Calu3 (cell line): ENCODE measurements around the gene NDUFV2. TPM values are rescaled to one million over a fixed set of nuclear protein-coding genes. Genes with fewer than 3 reads are reported as not detected.
A peak's percentile ranks its signal among the peaks of the same experiment; 100 is the strongest.

Source experiments
- BruUV-seq: library from RNA; stranded (reverse); fragments of 400-500 nt; replicated peaks from 2 replicates; lab custom pipeline; 2021; lab: Mats Ljungman, UMichigan
- CTCF ChIA-PET: fragments of 300-600 bp; sonication (Branson Sonifier 250); formaldehyde crosslinking; loops from one replicate; lab custom pipeline; 2022; ENCODE audit warnings: antibody characterized with exemption; lab: Charles Lee
- DNase-seq: peaks from one replicate; pipeline ENCODE4 v3.0.0; 2022
- H3K27ac Mint-ChIP-seq: one replicate; pipeline ENCODE4 v1.8.0; 2022; ENCODE audit warnings: mixed read lengths; ENCODE audit not compliant: unreplicated experiment
- H3K27me3 Mint-ChIP-seq: one replicate; pipeline ENCODE4 v1.8.0; 2022; ENCODE audit warnings: mixed read lengths; ENCODE audit not compliant: unreplicated experiment
- H3K36me3 Mint-ChIP-seq: one replicate; pipeline ENCODE4 v1.8.0; 2022; ENCODE audit warnings: mild to moderate bottlenecking, moderate library complexity, mixed read lengths; ENCODE audit not compliant: insufficient read depth, unreplicated experiment
- H3K4me1 Mint-ChIP-seq: one replicate; pipeline ENCODE4 v1.8.0; 2022; ENCODE audit warnings: mild to moderate bottlenecking, low read depth, mixed read lengths; ENCODE audit not compliant: unreplicated experiment
- H3K4me3 Mint-ChIP-seq: one replicate; pipeline ENCODE4 v1.8.0; 2022; ENCODE audit warnings: mild to moderate bottlenecking, low read depth, moderate library complexity, mixed read lengths; ENCODE audit not compliant: unreplicated experiment
- H3K9me3 Mint-ChIP-seq: one replicate; pipeline ENCODE4 v1.8.0; 2022; ENCODE audit warnings: low read depth, mixed read lengths; ENCODE audit not compliant: unreplicated experiment
- CTCF ChIP-seq: fragments of 200-600 bp; IDR thresholded peaks from one replicate; pipeline ENCODE4 v1.8.0; 2022; ENCODE audit warnings: antibody characterized with exemption; ENCODE audit not compliant: unreplicated experiment
- intact Hi-C: fragments of 100-400 bp; cut with micrococcal nuclease; formaldehyde crosslinking; loops from one replicate; pipeline ENCODE4 v1.10.0; 2022; ENCODE audit not compliant: unreplicated experiment
- total RNA-seq: library from RNA; stranded (reverse); gene quantifications from 2 replicates; pipeline ENCODE4 v1.2.3, GENCODE V29; 2022

Gene NDUFV2
- total RNA-seq, 1 experiment from 2014 or later = 199 TPM

- Mint-ChIP-seq H3K27ac (no peak overlapping the region), H3K4me3 (peak overlapping the region; percentile 79), H3K4me1 (peaks cover 50% of the 10 kb centered on the region), H3K27me3 (no peaks in the 10 kb centered on the region), H3K36me3 (peaks cover 38% of the 10 kb centered on the region), H3K9me3 (no peaks in the 10 kb centered on the region)
- intact Hi-C loops = no loop called here
- BruUV-seq = no TSS peak
- no peak for DNase-seq
- CTCF ChIA-PET = no interaction called here
- TF ChIP-seq CTCF = no peak
These were observed 4.5 kb downstream of the NDUFV2 start for GRCh38 chr18:9106800-9107584.

- Mint-ChIP-seq H3K9me3 (no peaks in the 10 kb centered on the region), H3K27me3 (no peaks in the 10 kb centered on the region), H3K27ac (no peak overlapping the region), H3K4me3 (no peak overlapping the region), H3K36me3 (peaks cover 19% of the 10 kb centered on the region), H3K4me1 (peaks cover 60% of the 10 kb centered on the region)
- no TSS peak for BruUV-seq
- no peak for DNase-seq
- TF ChIP-seq CTCF = no peak
- intact Hi-C loops = no loop called here
- CTCF ChIA-PET = interaction anchor here (1.3 kb wide), 1 partner anchor 19 kb away, joined by 4 read pairs; no protein-coding TSS in a partner anchor
These were observed 6.4 kb downstream of the NDUFV2 start for GRCh38 chr18:9108911-9109310.

DNA sequence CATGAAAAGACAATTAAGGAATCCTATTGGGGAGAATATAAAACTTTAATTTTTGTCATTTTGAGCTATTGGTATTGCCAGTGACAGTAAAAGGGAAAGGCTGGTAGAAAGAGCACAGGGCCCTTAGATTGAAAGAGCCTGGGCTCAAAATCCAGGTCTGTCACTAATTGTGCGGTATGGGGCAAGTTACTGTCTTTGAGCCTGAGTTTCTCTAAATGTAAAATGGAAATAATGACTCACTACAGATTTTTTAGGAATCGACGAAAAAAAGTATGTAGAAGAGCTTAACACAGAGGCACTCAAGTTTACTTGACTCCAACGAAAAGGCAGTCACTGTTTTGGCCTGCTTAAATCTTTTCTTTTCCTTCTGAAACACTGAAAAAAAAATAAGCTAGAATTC is 7.0 kb downstream of the NDUFV2 start:
- no peaks in the 10 kb centered on the region for H3K27me3 Mint-ChIP-seq
- H3K4me3 Mint-ChIP-seq = no peak overlapping the region
- no TSS peak for BruUV-seq
- no peak overlapping the region for H3K27ac Mint-ChIP-seq
- no peak for TF ChIP-seq CTCF
- no peaks in the 10 kb centered on the region for H3K9me3 Mint-ChIP-seq
- CTCF ChIA-PET = interaction anchor here (0.7 to 1.3 kb wide), 2 partner anchors 16 to 19 kb away, joined by 3 to 4 read pairs; no protein-coding TSS in a partner anchor
- peaks cover 16% of the 10 kb centered on the region for H3K36me3 Mint-ChIP-seq
- DNase-seq = no peak
- H3K4me1 Mint-ChIP-seq = peaks cover 55% of the 10 kb centered on the region
- intact Hi-C loops = no loop called here

DNA sequence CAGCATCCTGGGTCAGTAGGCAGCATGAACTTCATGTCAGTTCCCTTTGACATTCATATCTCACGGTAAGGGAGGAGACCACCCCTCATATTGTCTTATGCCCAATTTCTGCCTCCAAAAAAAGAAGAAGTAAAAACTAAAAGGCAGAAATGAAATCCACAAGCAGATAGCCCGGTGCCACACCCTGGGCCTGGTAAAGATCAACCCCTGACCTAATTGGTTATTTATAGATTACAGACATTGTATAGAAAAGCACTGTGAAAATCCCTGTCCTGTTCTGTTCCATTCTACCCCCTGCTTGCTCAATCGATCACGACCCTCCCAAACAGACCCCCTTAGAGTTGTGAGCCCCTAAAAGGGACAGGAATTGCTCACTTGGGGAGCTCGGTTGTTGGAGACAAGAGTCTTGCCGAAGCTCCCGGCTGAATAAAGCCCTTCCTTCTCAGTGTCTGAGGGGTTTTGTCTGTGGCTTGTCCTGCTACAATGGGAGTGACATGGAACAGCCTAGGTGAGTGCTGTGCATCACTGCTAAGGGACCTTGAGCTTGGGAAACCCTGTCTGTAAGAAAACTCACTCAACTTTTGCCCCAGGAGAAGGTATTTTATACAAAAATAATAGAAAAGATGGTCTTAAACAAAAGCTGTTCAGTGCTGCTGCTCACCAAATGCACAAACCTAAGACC is 11.1 kb downstream of the NDUFV2 start:
- Mint-ChIP-seq H3K4me3 (peak overlapping the region; percentile 27), H3K36me3 (peaks cover 31% of the 10 kb centered on the region), H3K27me3 (no peaks in the 10 kb centered on the region), H3K9me3 (no peaks in the 10 kb centered on the region), H3K4me1 (peaks cover 55% of the 10 kb centered on the region), H3K27ac (peak overlapping the region; percentile 23)
- no peak for DNase-seq
- intact Hi-C loops = no loop called here
- CTCF ChIA-PET = no interaction called here
- no peak for TF ChIP-seq CTCF
- BruUV-seq = no TSS peak
